Panc1 (cell line): ENCODE data around the gene GATAD2B. TPM values are rescaled to one million over a fixed set of nuclear protein-coding genes. Genes with fewer than 3 reads are reported as not detected.

Source experiments
- ATAC-seq: fragments of 200-7000 bp; cut with Tn5 transposase; 2 replicates; pipeline ENCODE4 v1.9.1; 2020; ENCODE audit warnings: mild to moderate bottlenecking, moderate library complexity
- BruUV-seq: library from RNA; stranded (reverse); fragments of 400-500 nt; replicated peaks from 2 replicates; lab custom pipeline; 2021; lab: Mats Ljungman, UMichigan
- CTCF ChIA-PET: fragments of 300-600 bp; sonication (Branson Sonifier 250); formaldehyde crosslinking; loops from one replicate; lab custom pipeline; 2022; ENCODE audit warnings: antibody characterized with exemption; lab: Charles Lee
- POLR2A ChIA-PET: fragments of 300-600 bp; sonication (Branson Sonifier 250); formaldehyde crosslinking; loops from one replicate; lab custom pipeline; 2022; ENCODE audit warnings: antibody characterized with exemption; lab: Charles Lee
- DNase-seq: peaks from one replicate; pipeline ENCODE4 v3.0.0-alpha.2; 2010; ENCODE audit warnings: low read depth, low spot score
- H3K27ac ChIP-seq: 2 replicates; pipeline ENCODE4 v1.5.1; 2011; ENCODE audit warnings: mild to moderate bottlenecking, low read length, inconsistent platforms
- H3K27me3 ChIP-seq: fragments of 200-500 bp; sonication (Bioruptor generic); 2 replicates; pipeline ENCODE4 v1.6.0; 2014; ENCODE audit warnings: low read length, inconsistent platforms; ENCODE audit not compliant: control insufficient read depth, insufficient read depth
- H3K36me3 ChIP-seq: fragments of 200-500 bp; sonication (Bioruptor generic); 2 replicates; pipeline ENCODE4 v1.5.1; 2014; ENCODE audit warnings: inconsistent platforms, mild to moderate bottlenecking, low read length, moderate library complexity; ENCODE audit not compliant: control insufficient read depth, insufficient read depth
- H3K4me1 ChIP-seq: 2 replicates; pipeline ENCODE4 v1.5.1; 2011; ENCODE audit warnings: inconsistent platforms, mild to moderate bottlenecking, low read length, moderate library complexity; ENCODE audit not compliant: control insufficient read depth, insufficient read depth
- H3K4me3 ChIP-seq, 2 experiments: 2 replicates each; pipeline ENCODE4 v1.5.1; 2011 to 2012; ENCODE audit warnings: low read depth in 2 of 2, low read length in 2 of 2, mild to moderate bottlenecking in 2 of 2, inconsistent platforms in 1 of 2, moderate library complexity in 1 of 2
- H3K9me3 ChIP-seq: fragments of 200-500 bp; sonication (Bioruptor generic); 2 replicates; pipeline ENCODE4 v1.5.1; 2014; ENCODE audit warnings: low read depth, mild to moderate bottlenecking, inconsistent platforms, low read length, moderate library complexity; ENCODE audit not compliant: control insufficient read depth, insufficient read depth
- CTCF ChIP-seq: fragments of 450-650 bp; IDR thresholded peaks from 2 replicates; pipeline ENCODE4 v1.5.1; 2017; ENCODE audit warnings: mild to moderate bottlenecking
- POLR2AphosphoS5 ChIP-seq: IDR thresholded peaks from 2 replicates; pipeline ENCODE4 v1.6.1; 2012; ENCODE audit warnings: mild to moderate bottlenecking, low read depth, low read length, moderate library complexity
- REST ChIP-seq, 2 experiments: IDR thresholded peaks; 2 replicates each; pipeline ENCODE4 v1.6.1; 2011 to 2012; ENCODE audit warnings: low read depth in 2 of 2, control low read depth in 1 of 2, low read length in 1 of 2, mild to moderate bottlenecking in 1 of 2, moderate library complexity in 1 of 2; ENCODE audit not compliant: insufficient read depth in 1 of 2
- SIN3A ChIP-seq: IDR thresholded peaks from 2 replicates; pipeline ENCODE4 v1.6.1; 2012; ENCODE audit warnings: low read depth, mild to moderate bottlenecking, low read length, moderate library complexity, borderline replicate concordance; ENCODE audit not compliant: insufficient read depth
- TCF7L2 ChIP-seq: IDR thresholded peaks from 2 replicates; pipeline ENCODE4 v1.6.1; 2011; ENCODE audit warnings: mild to moderate bottlenecking, low read depth, low read length, inconsistent platforms
- in situ Hi-C: cut with HindIII; loops from 2 replicates; pipeline ENCODE4 v1.10.0; 2016; ENCODE audit warnings: low sequenced_read_pairs, low pct_unique_long_range_greater_than_20kb
- intact Hi-C: fragments of 100-400 bp; cut with micrococcal nuclease; formaldehyde crosslinking; loops from one replicate; pipeline ENCODE4 v1.10.0; 2022; ENCODE audit not compliant: unreplicated experiment
- total RNA-seq: library from RNA; stranded (reverse); gene quantifications from one replicate; pipeline ENCODE4 v1.2.1, GENCODE V29; 2021; ENCODE audit not compliant: unreplicated experiment

Gene GATAD2B
- total RNA-seq, 1 experiment from 2014 or later = 47.2 TPM

DNA sequence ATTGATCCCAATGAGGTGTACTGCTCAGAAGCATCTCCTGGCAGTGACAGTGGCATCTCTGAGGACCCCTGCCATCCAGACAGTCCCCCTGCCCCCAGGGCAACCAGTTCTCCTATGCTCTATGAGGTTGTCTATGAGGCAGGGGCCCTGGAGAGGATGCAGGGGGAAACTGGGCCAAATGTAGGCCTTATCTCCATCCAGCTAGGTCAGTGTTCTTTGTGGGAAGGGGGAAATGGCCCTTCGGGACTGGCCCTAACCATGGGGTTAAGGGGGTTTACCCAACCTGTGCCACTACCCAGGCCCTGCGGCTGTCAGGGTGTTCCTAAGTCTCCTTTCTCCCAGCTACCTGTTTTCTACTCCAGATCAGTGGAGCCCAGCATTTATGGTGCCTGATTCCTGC, 46.2 kb upstream of the GATAD2B start:
- no peaks in the 10 kb centered on the region for H3K9me3 ChIP-seq
- no TSS peak for BruUV-seq
- ChIA-PET CTCF (no interaction called here), POLR2A (no interaction called here)
- TF ChIP-seq REST (IDR thresholded peaks at IDR 0.05; ENCODE audit: insufficient read depth in 1 of 2, low read depth in 2 of 2, low read length in 1 of 2) (no peak), TCF7L2 (no peak), POLR2AphosphoS5 (no peak), CTCF (no peak), SIN3A (no peak)
- ATAC-seq = no peak
- in situ Hi-C loops = no loop called here
- no peak overlapping the region for H3K27ac ChIP-seq
- no peak overlapping the region for H3K4me3 ChIP-seq
- peaks cover 9% of the 10 kb centered on the region; the same call in 1 of the 2 replicates for H3K4me1 ChIP-seq
- no peaks in the 10 kb centered on the region; the same call in 1 of the 2 replicates for H3K36me3 ChIP-seq
- H3K27me3 ChIP-seq = no peaks in the 10 kb centered on the region
- intact Hi-C loops = no loop called here
- DNase-seq = no peak

GRCh38 chr1:153968408-153968807, 45.6 kb upstream of the GATAD2B start:
- ATAC-seq = no peak
- no TSS peak for BruUV-seq
- peak overlapping the region; percentile 97 for H3K27ac ChIP-seq

More at GRCh38 chr1:153968408-153968807, 45.6 kb upstream of the GATAD2B start:
- peaks cover 9% of the 10 kb centered on the region; the same call in 1 of the 2 replicates for H3K4me1 ChIP-seq
- no peak for DNase-seq
- H3K27me3 ChIP-seq = no peaks in the 10 kb centered on the region
- intact Hi-C loops = no loop called here
- no peak for TF ChIP-seq REST (IDR thresholded peaks at IDR 0.05; ENCODE audit: insufficient read depth in 1 of 2, low read depth in 2 of 2, low read length in 1 of 2)
- TF ChIP-seq SIN3A = no peak
- no peak for TF ChIP-seq CTCF
- TF ChIP-seq POLR2AphosphoS5 = no peak
- no peak for TF ChIP-seq TCF7L2
- no peaks in the 10 kb centered on the region for H3K9me3 ChIP-seq
- in situ Hi-C loops = no loop called here
- ChIA-PET POLR2A (interaction anchor here (0.6 kb wide), 1 partner anchor 296 kb away, joined by 3 read pairs; no protein-coding TSS in a partner anchor), CTCF (interaction anchor here (1.0 kb wide), 1 partner anchor 290 kb away, joined by 5 read pairs; the partner anchor contains the start of gene NPR1)
- peak overlapping the region; percentile 66 to 70 for H3K4me3 ChIP-seq
- H3K36me3 ChIP-seq = no peaks in the 10 kb centered on the region; the same call in 1 of the 2 replicates
